ENCODE measurements around the gene ATRX.
"Not testable (repeated sequence)": the region's sequence is repeated elsewhere in the genome, so short reads cannot be mapped to it uniquely, and the experiment has no call there.

The ATRX gene

GRCh38 chrX:77527233-77528001 lies 258.6 kb downstream of the ATRX start:
- POLR2A ChIA-PET (ENCODE audit: low non-redundant PET) = no interaction called here
- H3K27ac ChIP-seq = no peak overlapping the region
- TF ChIP-seq CTCF (conservative IDR thresholded peaks at IDR 0.05; ENCODE audit: low read depth) = no peak
- DNase-seq (ENCODE audit: low spot score) = no peak
- CTCF ChIA-PET = no interaction called here

- no peak for TF ChIP-seq CTCF (conservative IDR thresholded peaks at IDR 0.05; ENCODE audit: low read depth)
- POLR2A ChIA-PET (ENCODE audit: low non-redundant PET) = no interaction called here
- no peak overlapping the region for H3K27ac ChIP-seq
Observed at GRCh38 chrX:77519765-77520164, 266.3 kb downstream of the ATRX start.

GRCh38 chrX:77514177-77514576 lies 271.8 kb downstream of the ATRX start:
- ChIA-PET POLR2A (ENCODE audit: low non-redundant PET) (no interaction called here), CTCF (no interaction called here)
- no peak overlapping the region for H3K27ac ChIP-seq
- no peak for DNase-seq (ENCODE audit: low spot score)
- TF ChIP-seq CTCF (conservative IDR thresholded peaks at IDR 0.05; ENCODE audit: low read depth) = no peak

More at GRCh38 chrX:77519765-77520164, 266.3 kb downstream of the ATRX start:
- CTCF ChIA-PET = no interaction called here
- DNase-seq (ENCODE audit: low spot score) = no peak

DNA sequence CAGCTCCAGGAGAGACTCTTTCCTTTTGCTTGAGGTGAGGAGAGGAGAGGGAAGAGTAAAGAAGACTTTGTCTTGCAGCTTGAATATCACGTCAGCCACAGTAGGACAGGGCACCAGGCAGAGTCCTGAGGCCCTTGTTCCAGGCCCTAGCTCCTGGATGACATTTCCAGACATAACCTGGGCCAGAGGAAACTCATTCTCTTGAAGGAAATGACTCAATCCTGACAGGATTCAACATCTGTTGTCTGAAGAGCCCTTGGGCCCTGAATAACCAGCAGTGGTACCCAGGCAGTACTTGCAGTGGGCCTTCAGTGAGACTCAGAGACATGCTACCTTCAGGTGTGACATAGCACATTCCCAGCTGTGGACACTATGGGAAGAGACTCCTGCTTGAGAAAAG lies 276.0 kb downstream of the ATRX start:
- ChIA-PET POLR2A (ENCODE audit: low non-redundant PET) (no interaction called here), CTCF (no interaction called here)
- no peak for TF ChIP-seq CTCF (conservative IDR thresholded peaks at IDR 0.05; ENCODE audit: low read depth)
- H3K27ac ChIP-seq = no peak overlapping the region
- no peak for DNase-seq (ENCODE audit: low spot score)

GRCh38 chrX:77505227-77505626 lies 280.8 kb downstream of the ATRX start:
- no peak for TF ChIP-seq CTCF (conservative IDR thresholded peaks at IDR 0.05; ENCODE audit: low read depth)
- ChIA-PET CTCF (no interaction called here), POLR2A (ENCODE audit: low non-redundant PET) (no interaction called here)
- H3K27ac ChIP-seq = no peak overlapping the region
- no peak for DNase-seq (ENCODE audit: low spot score)

DNA sequence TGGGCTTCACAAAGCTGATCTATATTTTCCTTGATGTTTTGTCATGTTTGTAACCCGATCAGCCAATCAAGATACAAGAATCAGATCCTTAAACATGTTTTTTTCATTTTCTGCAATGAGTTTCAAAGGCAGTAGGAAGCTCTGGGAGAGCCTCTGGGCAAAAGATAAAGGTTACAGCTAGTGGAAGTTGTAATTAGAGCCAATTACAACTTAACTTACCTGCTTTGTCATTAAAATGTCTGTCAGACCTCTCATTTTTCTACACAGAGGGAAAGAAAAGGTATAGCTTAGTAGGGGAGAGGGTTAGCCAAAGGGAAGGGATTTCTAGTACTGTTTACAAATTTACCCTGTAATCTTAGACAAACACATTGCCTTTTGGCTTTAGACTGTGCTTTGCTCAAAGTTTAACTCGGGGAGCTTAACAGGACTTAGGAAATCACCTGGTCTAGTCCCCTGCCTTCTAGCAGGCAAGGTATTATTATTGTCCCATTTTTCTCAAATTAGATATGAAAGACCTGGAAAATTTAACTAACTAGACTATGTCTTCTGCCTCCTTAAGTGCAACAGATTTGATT lies 283.0 kb downstream of the ATRX start:
- ChIA-PET POLR2A (ENCODE audit: low non-redundant PET) (no interaction called here), CTCF (no interaction called here)
- TF ChIP-seq CTCF (conservative IDR thresholded peaks at IDR 0.05; ENCODE audit: low read depth) = no peak
- no peak overlapping the region for H3K27ac ChIP-seq
- no peak for DNase-seq (ENCODE audit: low spot score)

DNA sequence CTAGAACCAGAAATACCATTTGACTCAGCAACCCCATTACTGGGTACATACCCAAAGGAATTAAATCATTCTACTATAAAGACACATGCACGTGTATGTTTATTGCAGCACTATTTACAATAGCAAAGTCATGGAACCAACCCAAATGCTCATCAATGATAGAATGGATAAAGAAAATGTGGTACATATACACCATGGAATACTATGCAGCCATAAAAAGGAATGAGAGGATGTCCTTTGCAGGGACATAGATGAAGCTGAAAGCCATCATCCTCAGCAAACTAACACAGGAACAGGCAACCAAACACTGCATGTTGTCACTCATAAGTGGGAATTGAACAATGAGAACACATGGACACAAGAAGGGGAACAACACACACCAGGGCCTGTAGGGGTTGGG lies 285.9 kb downstream of the ATRX start:
- POLR2A ChIA-PET (ENCODE audit: low non-redundant PET); H3K27ac ChIP-seq; DNase-seq (ENCODE audit: low spot score): not testable (repeated sequence)
- CTCF ChIA-PET = interaction anchor here (0.6 kb wide), 1 partner anchor 19 kb away, joined by 3 read pairs; no protein-coding TSS in a partner anchor

Data from RWPE1 (cell line).